GM18517 (cell line): ENCODE results near the gene CDHR5.
A peak's percentile ranks its signal among the peaks of the same experiment; 100 is the strongest.
"Not testable (repeated sequence)": the region's sequence is repeated elsewhere in the genome, so short reads cannot be mapped to it uniquely, and the experiment has no call there.

Source experiments
- ATAC-seq: cut with Tn5 transposase; IDR thresholded peaks from one replicate; pipeline ENCODE4 v1.9.1; 2021; ENCODE audit warnings: mild to moderate bottlenecking, moderate library complexity; ENCODE audit not compliant: unreplicated experiment

CDHR5 gene

DNA sequence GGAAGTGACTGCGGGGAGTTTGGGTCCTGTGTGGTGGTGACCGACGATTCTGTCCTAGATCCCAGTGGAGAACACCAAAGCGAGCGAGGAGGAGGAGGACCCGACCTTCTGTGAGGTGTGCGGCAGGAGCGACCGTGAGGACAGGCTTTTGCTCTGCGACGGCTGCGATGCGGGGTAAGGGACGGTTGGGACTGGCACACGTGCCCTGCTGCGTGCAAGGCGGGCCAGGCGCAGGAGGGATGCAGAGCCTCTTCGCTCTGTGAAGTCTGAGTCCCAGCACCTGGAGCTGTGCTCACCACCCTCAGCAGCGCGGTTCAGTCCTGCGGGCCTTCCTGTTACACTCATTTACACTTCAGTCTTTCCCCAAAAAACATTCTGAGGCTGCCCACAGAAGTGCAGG is 32.3 kb downstream of the CDHR5 start:
- ATAC-seq, result no peak

GRCh38 chr11:590997-591396 is 33.8 kb downstream of the CDHR5 start:
- ATAC-seq, result no peak

- no peak for ATAC-seq
These were observed 35.0 kb downstream of the CDHR5 start for GRCh38 chr11:589798-590197.

DNA sequence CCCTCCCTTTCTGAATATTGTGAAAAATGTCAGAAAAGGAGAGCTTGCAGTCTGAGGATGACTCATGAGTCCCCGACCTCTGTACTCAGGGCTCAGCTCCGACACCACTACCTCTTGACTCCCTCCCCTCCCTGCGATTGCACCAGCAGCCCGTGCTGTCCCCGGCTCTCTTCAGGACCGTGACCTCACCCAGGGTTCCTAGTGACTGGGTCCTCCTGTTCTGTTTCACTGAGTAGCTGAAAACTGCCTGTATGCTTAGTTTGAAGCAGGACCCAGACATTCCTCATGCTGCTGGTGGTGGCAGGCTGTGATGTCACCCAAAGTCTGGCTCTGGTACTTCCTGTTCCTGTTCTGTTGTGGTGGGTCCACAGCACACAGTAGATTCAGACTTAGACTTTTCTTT is 36.8 kb downstream of the CDHR5 start:
- no peak for ATAC-seq

GRCh38 chr11:587546-587945 is 37.2 kb downstream of the CDHR5 start:
- no peak for ATAC-seq

- ATAC-seq, result no peak
These were observed 38.1 kb downstream of the CDHR5 start for GRCh38 chr11:586376-587316.

DNA sequence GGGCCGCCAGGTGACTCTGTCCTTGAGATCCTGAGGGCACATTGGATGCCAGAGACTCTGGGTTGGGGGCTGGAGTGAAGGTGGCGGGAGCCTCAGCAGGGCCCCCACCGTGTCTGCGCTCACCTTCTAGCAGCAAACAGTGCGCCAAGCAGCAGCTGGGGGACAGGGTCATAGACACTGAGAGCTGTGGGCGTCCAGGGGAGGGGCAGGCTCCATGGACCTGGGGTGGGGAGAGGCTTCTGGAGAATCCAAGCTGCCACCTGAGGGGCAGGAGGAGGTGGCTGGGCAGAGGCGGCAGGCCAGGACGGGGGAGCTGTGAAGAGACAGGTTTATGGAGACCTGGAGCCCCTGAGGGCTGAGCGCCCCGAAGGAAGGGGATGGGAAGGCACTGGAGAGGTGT is 40.5 kb downstream of the CDHR5 start:
- no peak for ATAC-seq

DNA sequence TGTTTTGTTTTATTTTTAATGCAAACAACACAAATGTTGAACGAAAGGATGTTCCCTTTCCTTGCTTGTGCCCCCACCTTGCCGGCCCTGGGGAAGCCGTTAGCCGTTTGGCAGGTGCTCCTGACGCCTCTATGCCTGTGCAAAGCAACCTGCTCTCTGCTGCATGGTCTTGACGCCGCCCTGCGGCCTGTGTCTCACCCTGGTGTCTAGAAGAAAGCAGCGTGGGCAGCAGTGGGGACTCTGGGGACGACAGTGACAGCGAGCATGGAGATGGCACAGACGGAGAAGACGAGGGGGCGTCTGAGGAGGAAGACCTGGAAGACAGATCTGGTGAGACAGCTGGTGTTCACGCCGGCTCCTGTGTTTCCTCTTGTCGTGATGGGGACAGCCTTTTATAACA is 43.0 kb downstream of the CDHR5 start:
- ATAC-seq, result no peak

- no peak for ATAC-seq
These were observed 43.4 kb downstream of the CDHR5 start for GRCh38 chr11:581342-581741.

DNA sequence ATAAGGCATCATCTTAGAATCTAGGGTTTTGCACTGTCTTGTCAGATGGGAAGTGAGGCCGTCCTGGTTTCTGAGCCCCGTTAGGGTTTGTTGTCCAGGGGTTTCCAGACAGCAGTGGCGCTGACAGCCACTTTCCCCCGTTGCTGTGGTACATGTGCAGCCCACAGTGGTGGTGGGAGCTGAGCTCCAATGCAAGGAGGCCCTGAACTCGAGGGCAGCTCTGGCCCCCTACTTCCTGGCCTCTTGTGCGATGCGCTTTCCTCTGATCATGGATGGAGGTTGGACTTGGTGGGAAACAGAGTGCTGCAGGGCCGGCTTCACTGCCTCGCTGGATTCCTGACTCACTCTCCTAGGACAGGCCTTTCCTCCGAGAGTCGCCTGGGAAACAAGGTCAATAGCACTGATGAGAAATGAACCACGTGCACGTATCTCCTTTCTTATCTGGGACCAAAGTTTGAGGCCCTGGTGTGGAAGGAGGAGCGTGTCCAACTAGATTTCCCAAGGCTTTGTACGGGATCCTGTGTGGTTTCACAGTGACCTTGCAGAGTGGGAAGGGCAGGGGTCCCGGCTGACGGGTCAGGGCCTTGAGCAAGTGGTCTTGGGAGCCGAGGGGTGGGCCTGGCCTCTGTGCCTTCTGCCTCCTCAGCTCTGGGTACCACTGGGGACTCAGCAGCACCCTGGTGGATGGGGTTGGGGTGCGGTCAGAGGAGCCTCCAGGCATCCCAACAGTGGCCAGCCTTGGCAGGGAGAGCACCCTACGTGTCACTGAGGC is 44.7 kb downstream of the CDHR5 start:
- no peak for ATAC-seq

DNA sequence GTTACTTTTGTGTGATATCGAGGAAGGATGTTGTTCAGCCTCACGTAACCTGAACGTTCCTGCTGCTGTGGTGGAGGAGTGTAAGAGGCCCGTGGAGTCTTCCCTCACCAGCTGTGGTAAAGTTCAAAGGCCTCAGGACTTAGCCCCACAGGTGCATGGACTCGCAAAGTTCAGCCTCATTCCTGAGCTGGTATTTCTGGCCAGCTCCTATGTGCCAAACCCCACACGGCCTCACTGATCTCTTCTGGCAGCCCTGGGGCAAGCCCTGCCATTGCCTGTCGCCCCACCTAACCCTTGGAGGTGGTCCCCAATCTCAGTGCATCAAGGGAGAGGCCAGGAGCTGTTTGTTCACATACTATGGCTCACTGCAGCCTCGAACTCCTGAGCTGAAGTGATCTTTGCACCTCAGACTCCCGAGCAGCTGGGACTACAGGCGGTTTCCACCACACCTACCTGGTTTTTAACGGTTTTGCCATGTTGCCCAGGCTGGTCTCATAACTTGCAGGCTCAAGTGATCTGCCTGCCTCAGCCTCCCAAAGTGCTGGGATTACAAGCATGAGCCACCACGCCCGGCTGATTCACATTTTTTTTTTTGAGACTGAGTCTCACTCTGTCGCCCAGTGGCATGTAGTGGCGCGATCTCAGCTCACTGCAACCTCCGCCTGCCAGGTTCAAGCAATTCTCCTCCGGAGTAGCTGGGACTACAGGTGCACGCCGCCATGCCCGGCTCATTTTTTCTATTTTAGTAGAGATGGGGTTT is 46.3 kb downstream of the CDHR5 start:
- ATAC-seq, result no peak

DNA sequence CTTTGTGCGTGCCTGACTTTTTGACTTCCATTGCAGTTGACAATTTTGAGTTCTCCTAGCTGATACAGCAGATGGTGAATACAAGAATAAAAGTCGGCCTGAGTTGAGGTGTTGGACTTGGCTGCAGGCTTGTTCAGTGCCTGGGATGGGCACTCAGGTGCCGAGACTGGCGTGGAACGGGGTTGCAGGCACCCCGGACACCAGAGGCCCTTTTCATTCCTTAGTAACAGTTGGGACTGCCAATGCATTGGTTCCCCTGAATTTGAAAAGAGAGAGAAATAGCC is 47.2 kb downstream of the CDHR5 start:
- no peak for ATAC-seq

DNA sequence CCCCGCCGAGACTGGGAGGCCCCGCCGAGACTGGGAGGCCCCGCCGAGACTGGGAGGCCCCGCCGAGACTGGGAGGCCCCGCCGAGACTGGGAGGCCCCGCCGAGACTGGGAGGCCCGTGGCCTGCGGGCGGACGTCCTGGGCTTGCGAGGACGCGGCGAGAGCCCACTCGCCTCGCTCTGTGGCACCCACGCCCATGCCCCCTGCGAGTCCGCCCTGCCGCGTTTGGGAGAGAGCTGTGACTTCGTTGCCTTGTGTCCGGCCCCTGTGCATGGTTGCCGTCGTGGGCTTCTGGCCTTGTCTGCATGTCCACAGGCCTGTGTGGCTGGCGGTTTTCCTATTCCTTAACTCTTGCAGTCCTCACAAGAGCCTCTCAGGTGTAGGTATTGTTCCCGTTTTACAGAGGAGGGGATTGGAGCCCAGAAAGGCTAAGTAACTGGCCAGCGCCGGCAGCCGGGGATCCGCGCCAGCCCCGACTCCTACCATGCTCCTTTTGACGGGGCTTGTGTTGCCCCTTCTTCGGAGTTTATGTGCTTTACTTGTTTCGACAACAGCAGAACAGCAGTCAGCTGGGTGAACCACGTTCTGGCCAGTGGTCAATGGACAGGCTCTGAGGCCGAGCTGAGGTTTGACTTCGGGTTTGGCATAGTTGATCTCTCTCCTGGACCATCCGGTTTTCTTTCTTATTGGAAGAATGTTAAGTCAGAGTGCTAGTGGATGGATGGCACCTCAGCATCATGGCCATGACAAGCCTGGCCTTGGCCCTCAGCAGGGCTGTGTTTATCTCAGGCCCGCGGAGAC is 47.7 kb downstream of the CDHR5 start:
- no peak for ATAC-seq

- peak; percentile 91 for ATAC-seq
These were observed 48.6 kb downstream of the CDHR5 start, which contains the start of gene PHRF1 for GRCh38 chr11:575996-576768. PHRF1 (plus strand) TSS chr11:576470; CDS start chr11:581513, 5,043 bp downstream.

DNA sequence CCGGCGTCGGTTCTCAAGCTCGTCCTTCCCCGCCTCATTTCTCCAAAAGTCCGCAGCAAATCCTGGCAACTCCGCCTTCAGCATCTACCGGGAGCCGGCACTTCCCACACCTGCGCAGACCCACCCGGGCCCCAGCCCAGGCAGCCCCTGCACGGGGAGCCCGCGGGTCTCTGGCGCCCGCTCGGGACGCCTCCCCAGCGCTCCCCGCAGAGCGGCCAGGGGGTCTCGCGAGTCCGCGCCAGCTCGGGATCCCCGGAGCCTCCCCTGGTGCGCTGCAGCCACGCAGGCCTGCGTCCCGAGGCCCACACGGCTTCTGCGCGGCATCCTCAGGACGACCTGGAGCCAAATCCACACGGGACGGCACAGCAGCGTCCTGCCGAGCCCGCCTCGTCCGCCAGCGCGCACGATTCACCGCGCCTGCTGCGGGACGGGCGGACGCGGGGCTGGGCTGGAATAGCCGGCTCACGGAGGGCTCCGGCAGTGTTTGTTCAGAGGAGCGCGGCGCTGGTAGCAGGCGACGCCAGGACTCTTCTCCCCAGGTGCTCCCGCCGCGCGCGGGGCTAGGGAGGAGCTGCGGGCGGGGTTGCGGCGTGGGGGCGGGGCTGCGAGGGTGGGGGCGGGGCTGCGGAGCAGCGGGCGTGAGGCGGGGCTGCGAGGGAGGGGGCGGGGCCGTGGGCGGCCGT is 49.3 kb downstream of the CDHR5 start:
- no peak for ATAC-seq

GRCh38 chr11:574632-575312 is 50.0 kb downstream of the CDHR5 start:
- ATAC-seq, result no peak

DNA sequence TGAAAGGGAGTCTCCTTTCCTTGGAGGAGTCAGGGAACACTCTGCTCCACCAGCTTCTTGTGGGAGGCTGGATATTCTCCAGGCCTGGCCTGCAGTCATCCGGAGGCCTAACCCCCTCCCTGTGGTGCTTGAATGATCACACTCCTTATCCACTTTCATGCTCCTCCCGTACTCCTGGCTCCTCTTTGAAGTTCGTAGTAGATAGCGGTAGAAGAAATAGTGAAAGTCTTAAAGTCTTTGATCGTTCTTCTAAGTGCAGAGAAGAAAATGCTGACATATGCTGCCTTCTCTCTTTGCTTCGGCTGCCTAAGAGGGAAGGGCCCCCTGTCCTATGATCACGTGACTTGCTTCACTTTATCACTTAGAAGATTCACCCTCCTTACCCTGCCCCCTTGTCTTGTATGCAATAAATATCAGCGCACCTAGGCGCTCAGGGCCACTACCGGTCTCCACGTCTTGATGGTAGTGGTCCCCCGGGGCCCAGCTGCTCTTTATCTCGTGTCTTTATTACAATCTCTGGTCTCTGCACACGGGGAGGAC is 50.7 kb downstream of the CDHR5 start:
- ATAC-seq, result not testable (repeated sequence)

- ATAC-seq, result no peak
These were observed 51.5 kb downstream of the CDHR5 start for GRCh38 chr11:573146-573759.
